Measurements from ENCODE around the gene GNAO1. TPM values are rescaled to one million over a fixed set of nuclear protein-coding genes. Genes with fewer than 3 reads are reported as not detected.
A peak's percentile ranks its signal among the peaks of the same experiment; 100 is the strongest.
"Not testable (repeated sequence)": the region's sequence is repeated elsewhere in the genome, so short reads cannot be mapped to it uniquely, and the experiment has no call there.

Gene GNAO1
- polyA plus RNA-seq, 6 donors from 2014 or later: 0.07 to 0.55 TPM; not detected in 4

DNA sequence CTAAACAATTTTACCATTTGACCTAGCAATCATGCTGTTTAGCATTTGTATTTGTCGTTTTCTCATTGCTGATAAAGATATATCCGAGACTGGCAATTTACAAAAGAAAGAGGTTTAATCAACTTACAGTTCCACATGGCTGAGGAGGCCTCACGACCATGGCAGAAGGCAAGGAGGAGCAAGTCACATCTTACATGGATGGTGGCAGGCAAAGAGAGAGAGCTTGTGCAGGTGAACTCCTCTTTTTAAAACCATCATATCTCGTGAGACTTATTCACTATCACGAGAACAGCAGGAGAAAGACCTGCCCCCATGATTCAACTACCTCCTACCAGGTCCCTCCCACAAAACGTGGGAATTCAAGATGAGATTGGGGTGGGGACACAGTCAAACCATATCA lies 187.8 kb downstream of the GNAO1 start:
- Mint-ChIP-seq H3K36me3 (peaks cover 58 to 68% of the 10 kb centered on the region in 2 donors), H3K9me3 (peaks cover 13 to 34% (median 19%) of the 10 kb centered on the region in 7 donors), H3K27ac (peak overlapping the region in 2 of 6 donors; percentile 5 to 17), H3K4me1 (peaks cover 13 to 30% (median 15%) of the 10 kb centered on the region in 3 donors)
- H3K4me3 Mint-ChIP-seq; ATAC-seq (ENCODE audit: low read depth in 2 of 2); DNase-seq; H3K27me3 Mint-ChIP-seq: not testable (repeated sequence)

DNA sequence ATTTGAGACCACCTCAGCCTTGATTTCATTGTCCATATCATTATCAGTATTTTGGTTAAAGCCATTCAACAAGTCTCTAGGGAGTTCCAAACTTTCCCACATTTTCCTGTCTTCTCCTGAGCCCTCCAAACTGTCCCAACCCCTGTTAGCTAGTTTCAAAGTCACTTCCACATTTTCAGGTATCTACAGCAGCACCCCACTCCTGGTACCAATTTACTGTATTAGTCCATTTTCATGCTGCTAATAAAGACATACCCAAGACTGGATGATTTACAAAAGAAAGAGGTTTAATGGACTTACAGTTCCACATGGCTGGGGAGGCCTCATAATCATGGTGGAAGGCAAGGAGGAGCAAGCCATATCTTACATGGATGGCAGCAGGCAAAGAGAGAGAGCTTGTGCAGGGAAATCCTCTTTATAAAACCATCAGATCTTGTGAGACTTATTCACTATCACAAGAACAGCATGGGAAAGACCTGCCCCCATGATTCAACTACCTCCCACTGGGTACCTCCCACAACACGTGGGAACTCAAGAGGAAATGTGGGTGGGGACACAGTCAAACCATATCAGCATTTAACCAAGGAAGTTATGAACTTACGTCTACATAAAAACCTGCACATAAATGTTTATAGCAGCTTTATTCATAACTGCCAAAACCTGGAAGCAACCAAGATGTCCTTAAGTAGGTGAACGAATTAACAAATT lies 189.6 kb downstream of the GNAO1 start:
- not testable (repeated sequence) for DNase-seq; ATAC-seq (ENCODE audit: low read depth in 2 of 2); H3K27me3 Mint-ChIP-seq
- Mint-ChIP-seq H3K4me3 (peak overlapping the region in 1 of 8 donors; percentile 30), H3K4me1 (peaks cover 9 to 28% (median 15%) of the 10 kb centered on the region in 3 donors), H3K9me3 (peaks cover 13 to 34% (median 19%) of the 10 kb centered on the region in 7 donors), H3K36me3 (peaks cover 71 to 78% of the 10 kb centered on the region in 2 donors), H3K27ac (peak overlapping the region in 2 of 6 donors; percentile 51 to 90)

DNA sequence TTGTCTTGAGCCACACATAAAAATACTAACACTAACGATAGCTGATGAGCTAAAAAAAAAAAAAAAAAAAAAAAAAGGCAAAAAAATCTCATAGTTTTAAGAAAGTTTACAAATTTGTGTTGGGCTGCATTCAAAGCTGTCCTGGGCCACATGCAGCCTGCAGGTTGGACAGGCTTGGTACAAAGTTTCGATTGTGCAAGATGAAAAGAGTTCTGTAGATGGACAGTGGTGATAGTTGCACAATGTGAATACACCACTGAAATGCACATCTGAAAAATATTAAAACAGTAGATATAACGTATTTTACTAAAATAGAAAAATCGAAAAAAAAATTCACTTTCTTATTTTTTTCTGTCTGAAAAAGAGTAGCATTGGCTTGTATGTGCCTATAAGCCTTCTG lies 191.2 kb downstream of the GNAO1 start:
- peaks cover 13 to 34% (median 19%) of the 10 kb centered on the region in 7 donors for H3K9me3 Mint-ChIP-seq
- peaks cover 74 to 77% of the 10 kb centered on the region in 2 donors for H3K36me3 Mint-ChIP-seq

DNA sequence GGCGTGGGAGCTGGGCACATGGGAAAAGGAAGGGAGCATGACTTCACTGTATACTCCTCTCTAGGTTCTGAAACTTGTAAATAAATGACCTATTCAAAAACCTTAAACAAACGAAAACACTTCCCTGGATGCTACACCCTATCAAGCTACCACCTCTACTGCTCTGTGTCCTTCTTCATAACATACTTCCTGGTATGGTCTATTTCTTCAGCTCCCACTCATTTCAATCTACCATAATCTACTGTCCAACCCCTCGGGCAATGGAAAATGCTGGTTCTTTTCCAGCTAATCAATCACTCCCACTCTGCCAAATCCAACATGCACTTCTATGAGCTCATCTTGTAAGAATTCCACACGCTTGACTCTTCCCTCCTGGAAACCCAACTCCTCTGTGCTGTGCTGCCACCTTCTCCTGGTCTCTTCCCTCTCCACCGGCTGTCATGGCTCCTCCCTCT lies 191.6 kb downstream of the GNAO1 start:
- no peak overlapping the region for H3K4me3 Mint-ChIP-seq
- peaks cover 72 to 73% of the 10 kb centered on the region in 2 donors for H3K36me3 Mint-ChIP-seq
- H3K27me3 Mint-ChIP-seq: no peaks in the 10 kb centered on the region
- H3K4me1 Mint-ChIP-seq: peaks cover 5 to 16% (median 9%) of the 10 kb centered on the region in 3 donors
- peaks cover 13 to 34% (median 19%) of the 10 kb centered on the region in 7 donors for H3K9me3 Mint-ChIP-seq
- H3K27ac Mint-ChIP-seq: peak overlapping the region in 2 of 6 donors; percentile 0 to 77
- DNase-seq (no peak), ATAC-seq (ENCODE audit: low read depth in 2 of 2) (no peak)

More for the DNA sequence above, 191.2 kb downstream of the GNAO1 start:
- Mint-ChIP-seq H3K4me1 (peaks cover 9 to 20% (median 10%) of the 10 kb centered on the region in 3 donors), H3K27ac (no peak overlapping the region), H3K27me3 (no peaks in the 10 kb centered on the region), H3K4me3 (no peak overlapping the region)
- DNase-seq (no peak), ATAC-seq (ENCODE audit: low read depth in 2 of 2) (no peak)

DNA sequence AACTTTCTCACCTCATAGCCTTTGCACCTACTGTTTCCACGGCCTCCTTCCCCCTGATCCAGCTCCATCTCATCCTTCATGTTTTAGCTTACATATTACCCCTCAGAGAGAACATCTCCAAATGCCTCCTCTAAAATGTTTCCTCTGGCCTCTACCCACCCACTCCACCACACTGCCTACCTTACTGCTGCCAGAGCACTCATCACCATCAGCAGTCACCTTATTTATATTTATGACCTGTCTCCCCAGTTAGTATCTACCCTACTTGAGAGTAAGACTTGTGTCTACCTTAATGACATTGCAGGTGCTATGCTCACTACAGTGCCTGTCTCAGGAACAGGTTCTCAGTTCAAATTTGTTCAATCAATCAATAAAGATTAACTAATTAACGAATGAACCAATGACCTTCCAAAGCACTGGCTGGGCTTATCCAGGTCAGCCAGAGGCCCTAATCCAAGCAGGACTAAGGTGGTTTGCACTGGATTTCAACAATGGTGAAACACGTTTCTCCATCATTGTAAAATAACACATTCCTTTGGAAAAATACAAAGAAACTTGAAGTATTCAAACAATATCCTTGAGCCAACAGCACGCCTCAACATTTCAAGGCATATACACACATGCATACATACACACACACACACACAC lies 192.9 kb downstream of the GNAO1 start:
- DNase-seq (no peak), ATAC-seq (ENCODE audit: low read depth in 2 of 2) (no peak)
- peaks cover 61 to 63% of the 10 kb centered on the region in 2 donors for H3K36me3 Mint-ChIP-seq
- H3K4me1 Mint-ChIP-seq: peaks cover 0 to 8% (median 3%) of the 10 kb centered on the region in 3 donors
- peak overlapping the region in 3 of 6 donors; percentile 3 to 71 (median 52) for H3K27ac Mint-ChIP-seq
- H3K4me3 Mint-ChIP-seq: no peak overlapping the region
- H3K9me3 Mint-ChIP-seq: peaks cover 13 to 30% (median 18%) of the 10 kb centered on the region in 7 donors
- H3K27me3 Mint-ChIP-seq: no peaks in the 10 kb centered on the region

DNA sequence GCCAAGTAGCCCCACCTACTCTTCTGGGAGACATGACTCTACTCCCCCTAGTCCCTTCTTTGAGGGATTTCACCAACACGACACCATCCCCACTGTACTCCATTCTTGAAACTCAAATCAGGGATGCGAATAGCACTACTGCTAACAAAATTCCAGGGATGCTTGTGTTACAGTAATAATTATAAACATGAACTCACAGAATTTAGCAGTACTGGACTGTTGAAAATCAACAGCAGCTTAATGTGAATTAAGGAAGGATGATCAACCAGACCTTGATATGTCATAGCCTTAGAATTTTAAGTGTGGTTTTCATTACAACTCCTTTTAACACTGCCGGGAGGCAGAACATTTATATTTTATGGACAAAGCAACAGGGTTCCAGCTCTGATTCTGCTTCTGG lies 196.1 kb downstream of the GNAO1 start:
- Mint-ChIP-seq H3K27ac (peak overlapping the region in 1 of 6 donors; percentile 57), H3K4me3 (no peak overlapping the region), H3K4me1 (peaks cover 1 to 15% (median 9%) of the 10 kb centered on the region in 3 donors), H3K27me3 (no peaks in the 10 kb centered on the region), H3K36me3 (peaks cover 51 to 57% of the 10 kb centered on the region in 2 donors), H3K9me3 (peaks cover 0 to 8% (median 4%) of the 10 kb centered on the region in 7 donors)
- ATAC-seq (ENCODE audit: low read depth in 2 of 2) (no peak), DNase-seq (no peak)

DNA sequence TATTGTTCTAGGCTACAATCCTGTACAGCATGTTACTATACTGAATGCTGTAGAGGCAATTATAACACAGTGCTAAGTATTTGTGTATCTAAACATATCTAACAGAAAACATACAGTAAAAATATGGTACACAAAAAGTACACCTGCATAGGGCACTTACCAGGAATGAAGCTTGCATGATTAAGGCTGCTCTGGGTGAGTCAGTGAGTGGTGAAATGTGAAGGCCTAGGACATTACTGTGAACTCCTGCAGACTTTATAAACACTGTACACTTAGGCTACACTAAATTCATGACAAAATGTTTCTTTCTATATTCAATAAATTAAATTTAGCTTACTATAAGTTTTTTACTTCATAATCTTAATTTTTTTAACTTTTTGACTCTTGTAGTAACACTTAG lies 196.9 kb downstream of the GNAO1 start:
- ATAC-seq (ENCODE audit: low read depth in 2 of 2) (no peak), DNase-seq (no peak)
- Mint-ChIP-seq H3K4me1 (peaks cover 1 to 18% (median 13%) of the 10 kb centered on the region in 3 donors), H3K27me3 (no peaks in the 10 kb centered on the region), H3K27ac (no peak overlapping the region), H3K36me3 (peaks cover 48 to 55% of the 10 kb centered on the region in 2 donors), H3K4me3 (no peak overlapping the region), H3K9me3 (peaks cover 0 to 4% (median 2%) of the 10 kb centered on the region in 7 donors)

DNA sequence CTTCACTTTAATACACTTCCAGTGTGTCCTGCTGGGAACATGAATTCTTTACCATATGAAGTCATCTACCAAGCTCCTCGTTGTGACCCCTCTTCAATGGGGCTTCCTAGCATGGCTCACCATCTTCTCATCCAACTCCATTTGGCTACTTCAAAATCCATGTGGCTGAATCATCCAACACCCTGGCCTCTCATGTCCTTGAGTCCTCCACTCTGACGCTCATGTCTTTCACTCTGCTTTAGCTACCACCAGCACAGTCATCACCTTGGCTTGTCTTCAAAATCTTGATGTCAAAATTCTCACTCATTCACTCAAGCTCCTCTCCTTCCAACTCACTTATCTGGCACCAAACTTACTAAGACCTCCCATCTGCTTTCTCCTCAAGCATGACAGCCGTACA lies 198.3 kb downstream of the GNAO1 start:
- peak overlapping the region in 1 of 8 donors; percentile 5 for H3K4me3 Mint-ChIP-seq
- no peak for DNase-seq
- H3K4me1 Mint-ChIP-seq: peaks cover 4 to 19% (median 13%) of the 10 kb centered on the region in 3 donors
- no peak for ATAC-seq (ENCODE audit: low read depth in 2 of 2)
- peak overlapping the region in 1 of 6 donors; percentile 20 for H3K27ac Mint-ChIP-seq
- no peaks in the 10 kb centered on the region for H3K9me3 Mint-ChIP-seq
- H3K36me3 Mint-ChIP-seq: peaks cover 42 to 43% of the 10 kb centered on the region in 2 donors
- no peaks in the 10 kb centered on the region for H3K27me3 Mint-ChIP-seq

DNA sequence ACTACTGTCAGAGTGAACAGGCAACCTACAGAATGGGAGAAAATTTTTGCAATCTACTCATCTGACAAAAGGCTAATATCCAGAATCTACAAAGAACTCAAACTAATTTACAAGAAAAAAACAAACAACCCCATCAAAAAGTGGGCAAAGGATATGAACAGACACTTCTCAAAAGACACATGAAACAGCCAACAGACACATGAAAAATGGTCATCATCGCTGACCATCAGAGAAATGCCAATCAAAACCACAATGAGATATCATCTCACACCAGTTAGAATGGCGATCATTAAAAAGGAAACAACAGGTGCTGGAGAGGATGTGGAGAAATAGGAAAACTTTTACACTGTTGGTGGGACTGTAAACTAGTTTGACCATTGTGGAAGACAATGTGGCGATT lies 205.4 kb downstream of the GNAO1 start:
- ATAC-seq (ENCODE audit: low read depth in 2 of 2); H3K27me3 Mint-ChIP-seq; H3K27ac Mint-ChIP-seq; DNase-seq; H3K4me3 Mint-ChIP-seq; H3K9me3 Mint-ChIP-seq: not testable (repeated sequence)
- H3K36me3 Mint-ChIP-seq: peaks cover 28 to 44% of the 10 kb centered on the region in 2 donors
- H3K4me1 Mint-ChIP-seq: peaks cover 9 to 23% (median 19%) of the 10 kb centered on the region in 3 donors

DNA sequence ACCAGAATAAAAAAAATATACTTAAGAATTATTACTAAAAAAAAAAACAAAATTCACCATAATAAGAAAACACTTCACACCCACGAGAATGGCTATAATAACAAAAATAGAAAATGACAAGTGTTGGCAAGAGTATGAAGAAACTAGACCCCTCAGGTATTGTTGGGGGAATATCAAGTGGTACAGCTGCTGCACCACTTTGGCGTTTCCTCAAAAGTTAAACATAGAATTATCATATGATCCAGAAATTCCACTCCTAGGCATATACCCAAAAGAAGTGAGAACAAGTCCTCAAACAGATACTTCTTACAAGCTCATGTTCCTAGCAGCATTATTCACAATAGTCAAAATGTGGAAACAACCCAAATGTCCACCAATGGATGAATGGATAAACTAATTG lies 207.8 kb downstream of the GNAO1 start:
- Mint-ChIP-seq H3K4me3 (no peak overlapping the region), H3K27ac (no peak overlapping the region), H3K27me3 (no peaks in the 10 kb centered on the region), H3K9me3 (no peaks in the 10 kb centered on the region), H3K36me3 (peaks cover 26 to 32% of the 10 kb centered on the region in 2 donors), H3K4me1 (peaks cover 6 to 16% (median 11%) of the 10 kb centered on the region in 3 donors)
- ATAC-seq (ENCODE audit: low read depth in 2 of 2): no peak
- no peak for DNase-seq

DNA sequence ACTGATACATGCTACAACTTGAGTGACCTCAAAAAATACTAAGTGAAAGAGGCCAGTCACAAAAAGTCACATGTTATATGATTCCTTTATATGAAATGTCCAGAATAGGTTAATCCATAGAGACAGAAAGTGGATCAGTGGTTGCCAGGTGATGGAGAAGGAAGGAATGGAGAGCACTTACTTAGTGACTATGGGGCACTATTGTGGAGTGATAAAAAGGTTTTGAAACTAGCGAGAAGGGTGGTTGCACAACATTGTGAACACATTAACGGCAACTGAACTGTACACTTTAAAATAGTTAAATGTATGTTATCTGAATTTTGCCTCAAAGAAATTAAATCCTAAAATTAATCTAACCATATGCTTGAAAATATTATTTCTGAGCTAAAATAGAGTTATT lies 208.2 kb downstream of the GNAO1 start:
- ATAC-seq (ENCODE audit: low read depth in 2 of 2) (no peak), DNase-seq (no peak)
- H3K4me3 Mint-ChIP-seq: no peak overlapping the region
- no peaks in the 10 kb centered on the region for H3K9me3 Mint-ChIP-seq
- no peaks in the 10 kb centered on the region for H3K27me3 Mint-ChIP-seq
- peak overlapping the region in 1 of 6 donors; percentile 2 for H3K27ac Mint-ChIP-seq
- peaks cover 5 to 16% (median 10%) of the 10 kb centered on the region in 3 donors for H3K4me1 Mint-ChIP-seq
- peaks cover 26 to 28% of the 10 kb centered on the region in 2 donors for H3K36me3 Mint-ChIP-seq

DNA sequence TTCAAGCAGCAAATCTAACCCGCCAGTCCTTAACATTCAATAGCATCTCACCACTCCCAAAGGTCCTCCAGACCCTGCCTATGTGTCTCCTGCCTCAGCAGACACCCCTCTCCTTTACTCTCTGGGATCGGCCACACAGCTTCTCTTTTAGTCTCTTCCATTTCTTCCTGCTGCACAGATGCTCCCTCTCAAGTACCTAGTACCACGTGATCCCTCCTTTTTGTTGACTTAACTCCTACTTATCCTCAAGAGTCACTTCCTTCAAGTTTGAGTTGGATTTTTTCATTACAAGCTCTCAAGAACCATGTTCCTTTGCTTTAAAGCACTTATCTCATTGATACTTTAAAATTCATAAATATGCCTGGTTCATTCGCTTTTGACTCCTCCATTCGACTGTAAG lies 209.2 kb downstream of the GNAO1 start:
- H3K27me3 Mint-ChIP-seq: no peaks in the 10 kb centered on the region
- DNase-seq (no peak), ATAC-seq (ENCODE audit: low read depth in 2 of 2) (no peak)
- H3K9me3 Mint-ChIP-seq: no peaks in the 10 kb centered on the region
- peaks cover 24 to 26% of the 10 kb centered on the region in 2 donors for H3K36me3 Mint-ChIP-seq
- H3K4me1 Mint-ChIP-seq: peaks cover 4 to 13% (median 10%) of the 10 kb centered on the region in 3 donors
- H3K4me3 Mint-ChIP-seq: no peak overlapping the region
- H3K27ac Mint-ChIP-seq: peak overlapping the region in 3 of 6 donors; percentile 44 to 84 (median 56)

DNA sequence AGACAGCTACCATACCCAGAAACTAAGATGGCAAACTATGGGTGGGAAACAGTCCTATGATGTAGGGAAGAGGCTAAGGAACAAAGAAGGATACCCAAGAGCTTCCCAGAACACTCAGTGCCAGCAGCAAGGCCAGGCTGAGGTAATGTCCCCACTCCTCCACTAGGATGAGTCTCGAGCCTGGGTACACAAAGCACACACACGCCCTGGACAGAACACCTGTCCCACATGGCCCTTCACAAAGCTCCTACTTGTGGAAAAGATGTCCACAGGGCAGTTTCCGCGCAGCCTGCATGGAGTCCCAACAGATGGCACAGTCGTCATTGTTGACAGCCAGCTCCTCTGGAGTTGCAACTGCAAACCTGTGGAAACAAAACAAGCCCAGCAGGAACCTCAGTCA lies 210.2 kb downstream of the GNAO1 start:
- Mint-ChIP-seq H3K36me3 (peaks cover 18 to 21% of the 10 kb centered on the region in 2 donors), H3K4me3 (no peak overlapping the region), H3K27me3 (no peaks in the 10 kb centered on the region), H3K27ac (no peak overlapping the region), H3K9me3 (no peaks in the 10 kb centered on the region), H3K4me1 (peaks cover 1 to 9% (median 8%) of the 10 kb centered on the region in 3 donors)
- DNase-seq: no peak
- ATAC-seq (ENCODE audit: low read depth in 2 of 2): peak; percentile 47 to 52

Measured in naive B cell (primary cell).